NOMO-1 treated with dmso at 0.1 percent for 144 hours (cell line): ENCODE measurements around the gene GMCL2.
"Not testable (repeated sequence)": the region's sequence is repeated elsewhere in the genome, so short reads cannot be mapped to it uniquely, and the experiment has no call there.

Source experiments
- DNase-seq: peaks from one replicate; lab custom pipeline; 2025; ENCODE audit not compliant: unreplicated experiment; lab: John Stamatoyannopoulos, UW

GMCL2 gene

GRCh38 chr5:178206166-178207101 lies 19.3 kb upstream of the GMCL2 start:
- DNase-seq: no peak

GRCh38 chr5:178205749-178206047 lies 18.5 kb upstream of the GMCL2 start:
- DNase-seq: no peak

- peak; percentile 82 for DNase-seq
Observed at GRCh38 chr5:178204935-178205748, 18.0 kb upstream of the GMCL2 start.

DNA sequence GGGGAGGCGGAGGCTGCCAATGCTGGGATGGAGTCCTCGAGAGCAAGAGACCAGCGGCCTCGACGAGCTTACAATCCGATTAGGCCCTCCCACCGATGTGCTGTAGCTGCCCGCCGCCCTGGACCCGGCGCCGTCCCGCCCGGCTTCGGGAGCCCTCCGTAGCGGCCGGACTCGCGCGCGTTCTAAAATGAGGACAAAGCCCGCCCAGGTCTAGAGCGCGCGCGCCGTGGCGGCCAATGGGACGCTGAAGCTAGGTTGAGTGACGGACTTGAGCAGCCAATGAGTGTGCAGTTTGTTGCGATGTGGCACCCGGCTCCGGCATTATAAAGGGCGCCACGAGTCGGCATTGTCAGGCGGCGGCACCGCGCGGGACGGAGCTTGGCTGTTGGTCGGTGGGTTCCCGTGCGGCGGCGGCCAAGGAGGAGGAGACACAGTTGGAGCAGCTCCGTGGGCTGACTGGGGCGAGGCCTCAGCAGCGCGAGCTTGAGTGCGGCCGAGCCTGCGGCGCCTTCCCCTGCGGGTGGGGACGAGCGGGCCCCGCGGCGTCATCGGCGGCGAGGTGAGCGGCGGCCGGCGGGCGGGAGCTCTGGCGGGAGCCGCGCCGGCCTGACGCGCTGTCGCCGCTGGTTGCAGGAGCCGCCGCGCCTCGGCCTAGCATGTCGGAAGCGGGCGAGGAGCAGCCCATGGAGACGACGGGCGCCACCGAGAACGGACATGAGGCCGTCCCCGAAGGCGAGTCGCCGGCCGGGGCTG lies 17.2 kb upstream of the GMCL2 start, which contains the start of gene HNRNPAB:
HNRNPAB (plus strand) TSS at position 352 of the 753 bp plus-strand sequence; CDS start at position 657, 305 bp downstream.
- DNase-seq: peak; percentile 93

DNA sequence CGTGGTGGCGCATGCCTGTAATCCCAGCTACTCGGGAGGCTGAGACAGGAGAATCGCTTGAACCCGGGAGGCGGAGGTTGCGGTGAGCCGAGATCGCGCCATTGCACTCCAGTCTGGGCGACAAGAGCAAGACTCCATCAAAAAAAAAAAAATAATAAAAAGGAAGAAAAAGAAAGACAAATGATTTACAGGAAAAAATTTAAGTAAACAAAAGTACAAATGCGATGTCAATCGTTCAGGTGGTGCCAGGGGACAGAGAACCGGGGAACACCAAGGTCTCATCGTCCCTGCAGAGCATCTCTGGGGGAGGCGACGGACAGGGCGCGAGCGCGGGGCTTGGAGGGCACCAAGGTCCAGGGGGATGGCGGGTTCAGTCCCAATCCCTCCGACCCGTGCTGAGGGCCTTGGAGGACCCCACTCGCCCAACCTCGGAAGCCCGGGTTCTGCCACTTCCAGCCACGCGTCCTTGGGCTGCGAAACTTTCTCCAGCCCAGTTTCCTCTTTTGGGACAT lies 16.6 kb upstream of the GMCL2 start:
- DNase-seq: no peak

- DNase-seq: no peak
Observed at GRCh38 chr5:178202541-178202940, 15.4 kb upstream of the GMCL2 start.

GRCh38 chr5:178201927-178202235 lies 14.7 kb upstream of the GMCL2 start:
- DNase-seq: peak; percentile 62

GRCh38 chr5:178201221-178201926 lies 14.2 kb upstream of the GMCL2 start:
- DNase-seq: no peak

GRCh38 chr5:178199581-178200434 lies 12.6 kb upstream of the GMCL2 start:
- no peak for DNase-seq

DNA sequence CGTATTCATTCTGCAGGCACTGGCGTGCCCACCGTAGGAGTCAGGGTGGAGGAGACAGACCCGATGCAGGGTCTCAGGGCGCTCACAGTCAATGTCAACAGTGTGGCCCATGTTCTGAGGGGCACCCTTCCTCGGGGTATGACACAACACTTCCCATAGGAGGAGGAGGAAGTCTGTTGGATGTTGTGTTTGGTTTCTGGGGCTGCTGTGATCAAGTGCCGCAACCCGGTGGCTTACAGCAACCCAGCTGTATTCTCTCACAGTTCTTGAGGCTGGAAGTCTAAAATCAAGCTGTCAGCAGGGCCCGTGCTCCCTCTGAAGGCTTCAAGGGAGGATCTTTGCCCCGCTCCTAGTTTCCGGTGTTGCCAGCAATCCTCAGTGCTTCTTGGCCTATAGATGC lies 11.5 kb upstream of the GMCL2 start:
- no peak for DNase-seq

DNA sequence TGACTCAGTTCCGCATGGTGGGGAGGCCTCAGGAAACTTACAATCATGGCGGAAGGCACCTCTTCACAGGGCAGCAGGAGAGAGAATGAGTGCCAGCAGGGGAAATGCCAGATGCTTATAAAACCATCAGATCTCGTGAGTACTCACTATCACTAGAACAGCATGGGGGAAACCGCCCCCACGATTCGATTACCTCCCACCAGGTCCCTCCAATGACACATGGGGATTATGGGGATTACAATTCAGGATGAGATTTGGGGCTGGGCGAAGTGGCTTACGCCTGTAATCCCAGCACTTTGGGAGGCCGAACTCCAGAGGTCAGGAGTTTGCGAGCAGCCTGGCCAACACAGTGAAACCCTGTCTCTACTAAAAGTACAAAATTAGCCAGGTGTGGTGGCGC lies 11.0 kb upstream of the GMCL2 start:
- not testable (repeated sequence) for DNase-seq

GRCh38 chr5:178196986-178197385 lies 9.8 kb upstream of the GMCL2 start:
- no peak for DNase-seq

- no peak for DNase-seq
Observed at GRCh38 chr5:178196281-178196812, 9.2 kb upstream of the GMCL2 start.

GRCh38 chr5:178194026-178194425 lies 6.9 kb upstream of the GMCL2 start:
- DNase-seq: no peak

DNA sequence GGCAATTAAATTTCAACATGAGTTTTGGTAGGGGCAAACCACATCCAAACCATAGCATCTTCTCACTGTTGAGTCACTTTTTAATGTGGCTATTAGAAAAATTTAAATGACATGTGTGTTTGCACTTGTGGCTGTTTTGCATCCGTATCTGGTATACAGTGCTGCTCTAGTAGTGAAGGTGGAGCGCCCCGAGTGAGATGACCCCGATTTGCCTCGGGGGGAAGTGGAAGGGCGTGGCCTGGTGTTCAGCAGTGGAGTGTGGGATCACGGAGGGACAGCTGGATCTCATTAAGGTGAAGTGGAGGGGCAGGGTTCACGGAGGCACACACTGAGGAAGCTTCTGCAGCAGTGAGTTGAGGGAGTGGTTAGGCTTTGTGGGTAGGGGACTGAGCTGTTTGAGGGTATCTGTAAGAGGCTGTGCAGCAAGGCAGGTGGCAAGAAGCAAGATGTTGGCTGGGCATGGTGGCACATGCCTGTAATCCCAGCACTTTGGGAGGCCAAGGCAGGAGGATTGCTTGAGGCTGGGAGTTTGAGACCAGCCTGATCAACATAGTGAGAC lies 6.2 kb upstream of the GMCL2 start:
- DNase-seq: no peak

- no peak for DNase-seq
Observed at GRCh38 chr5:178192787-178193186, 5.6 kb upstream of the GMCL2 start.

DNA sequence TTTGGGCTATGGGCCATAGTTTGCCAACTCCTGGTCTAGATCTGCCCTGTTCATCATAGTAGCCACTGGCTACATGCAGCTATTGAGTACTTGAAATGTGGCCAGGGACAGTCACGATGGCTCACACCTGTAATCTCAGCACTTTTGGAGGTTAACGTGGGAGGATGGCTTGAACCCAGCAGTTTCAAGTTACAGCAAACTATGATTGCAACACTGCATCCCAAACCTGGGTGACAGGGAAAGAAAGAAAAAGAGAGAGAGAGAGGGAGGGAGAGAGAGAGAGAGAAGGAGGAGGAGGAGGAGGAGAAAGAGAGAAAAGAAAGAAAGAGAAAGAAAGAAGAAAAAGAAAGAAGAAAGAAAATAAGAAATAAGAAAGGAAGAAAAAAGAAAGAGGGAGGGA lies 5.1 kb upstream of the GMCL2 start:
- DNase-seq: no peak

DNA sequence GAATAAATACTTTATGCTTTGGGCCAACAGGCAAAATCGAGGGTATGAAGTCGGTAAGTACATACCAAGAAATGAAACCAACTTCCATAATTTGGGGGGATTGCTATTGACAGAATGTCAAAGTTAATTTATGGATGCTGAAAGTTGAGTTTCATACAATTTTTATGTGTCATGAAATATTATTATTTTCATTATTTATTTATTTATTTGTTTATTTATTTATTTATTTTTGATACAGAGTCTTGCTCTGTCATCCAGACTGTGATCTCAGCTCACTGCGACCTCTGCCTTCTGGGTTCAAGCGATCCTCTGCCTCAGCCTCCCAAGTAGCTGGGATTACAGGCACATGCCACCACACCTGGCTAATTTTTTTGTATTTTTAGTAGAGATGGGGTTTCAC lies 4.5 kb upstream of the GMCL2 start:
- DNase-seq: no peak

GRCh38 chr5:178189433-178189832 lies 2.3 kb upstream of the GMCL2 start:
- no peak for DNase-seq
